GM18508 (cell line): ENCODE results near the gene COX6B1.
"Not testable (repeated sequence)": the region's sequence is repeated elsewhere in the genome, so short reads cannot be mapped to it uniquely, and the experiment has no call there.

ENCODE experiments used
- ATAC-seq: cut with Tn5 transposase; IDR thresholded peaks from one replicate; pipeline ENCODE4 v1.9.1; 2021; ENCODE audit warnings: moderate number of reproducible peaks; ENCODE audit not compliant: insufficient read depth, unreplicated experiment

COX6B1 gene

GRCh38 chr19:35663981-35664380 is 15.9 kb downstream of the COX6B1 start:
- no peak for ATAC-seq

- no peak for ATAC-seq
These were observed 17.0 kb downstream of the COX6B1 start for GRCh38 chr19:35665157-35665556.

GRCh38 chr19:35665604-35666003 is 17.5 kb downstream of the COX6B1 start:
- ATAC-seq = no peak

- no peak for ATAC-seq
These were observed 18.3 kb downstream of the COX6B1 start, which contains the start of gene UPK1A for GRCh38 chr19:35666251-35666913. Gene UPK1A (plus strand): TSS chr19:35666517. CDS start chr19:35666813, 296 bp downstream.

GRCh38 chr19:35669566-35669965 is 21.4 kb downstream of the COX6B1 start:
- ATAC-seq = no peak

GRCh38 chr19:35669974-35670373 is 21.9 kb downstream of the COX6B1 start:
- ATAC-seq = no peak

GRCh38 chr19:35670686-35671085 is 22.6 kb downstream of the COX6B1 start:
- no peak for ATAC-seq

- ATAC-seq = no peak
These were observed 23.7 kb downstream of the COX6B1 start for GRCh38 chr19:35671818-35672217.

- ATAC-seq = no peak
These were observed 25.1 kb downstream of the COX6B1 start for GRCh38 chr19:35673121-35673804.

- ATAC-seq = no peak
These were observed 27.5 kb downstream of the COX6B1 start for GRCh38 chr19:35675589-35676140.

GRCh38 chr19:35689836-35690235 is 41.7 kb downstream of the COX6B1 start:
- no peak for ATAC-seq

GRCh38 chr19:35691106-35691505 is 43.0 kb downstream of the COX6B1 start:
- not testable (repeated sequence) for ATAC-seq

- ATAC-seq = no peak
These were observed 43.9 kb downstream of the COX6B1 start for GRCh38 chr19:35692010-35692409.

GRCh38 chr19:35693422-35693821 is 45.3 kb downstream of the COX6B1 start:
- no peak for ATAC-seq

GRCh38 chr19:35693835-35694599 is 45.9 kb downstream of the COX6B1 start:
- ATAC-seq = no peak

GRCh38 chr19:35695895-35696422 is 47.8 kb downstream of the COX6B1 start:
- ATAC-seq = no peak

GRCh38 chr19:35696835-35697234 is 48.7 kb downstream of the COX6B1 start:
- ATAC-seq = no peak

- peak; percentile 86 for ATAC-seq
These were observed 54.3 kb downstream of the COX6B1 start for GRCh38 chr19:35702223-35703012.

- ATAC-seq = no peak
These were observed 55.2 kb downstream of the COX6B1 start for GRCh38 chr19:35703343-35703742.

- no peak for ATAC-seq
These were observed 56.1 kb downstream of the COX6B1 start, which contains the start of gene ZBTB32 for GRCh38 chr19:35704218-35704617. Gene ZBTB32 (plus strand): TSS chr19:35704558. CDS start chr19:35714627, 10,069 bp downstream.
